H9 (cell line): ENCODE data around the gene CLK2. TPM values are rescaled to one million over a fixed set of nuclear protein-coding genes. Genes with fewer than 3 reads are reported as not detected.

Experiments used
- DNase-seq: peaks from one replicate; pipeline ENCODE4 v3.0.0-alpha.2; 2017
- H2AFZ ChIP-seq: one replicate; pipeline ENCODE4 v1.6.1; 2013; ENCODE audit warnings: mild to moderate bottlenecking, low read length, control low read depth, moderate library complexity
- H2AK5ac ChIP-seq: 2 replicates; pipeline ENCODE4 v1.6.1; 2013; ENCODE audit warnings: low read length, control low read depth, mixed read lengths; ENCODE audit not compliant: insufficient read length
- H2BK120ac ChIP-seq: one replicate; pipeline ENCODE4 v1.6.1; 2013; ENCODE audit warnings: low read depth, mild to moderate bottlenecking, low read length, control low read depth, inconsistent platforms; ENCODE audit not compliant: poor library complexity, severe bottlenecking
- H2BK12ac ChIP-seq: 2 replicates; pipeline ENCODE4 v1.6.1; 2013; ENCODE audit warnings: low read length, control low read depth, mixed read lengths, low read depth; ENCODE audit not compliant: insufficient read length
- H2BK15ac ChIP-seq: 2 replicates; pipeline ENCODE4 v1.6.1; 2013; ENCODE audit warnings: low read depth, low read length, control low read depth
- H2BK20ac ChIP-seq: one replicate; pipeline ENCODE4 v1.6.1; 2013; ENCODE audit warnings: low read depth, mild to moderate bottlenecking, low read length, control low read depth, inconsistent platforms; ENCODE audit not compliant: poor library complexity, severe bottlenecking
- H2BK5ac ChIP-seq: 2 replicates; pipeline ENCODE4 v1.6.1; 2013; ENCODE audit warnings: low read length, control low read depth, mixed read lengths; ENCODE audit not compliant: insufficient read length
- H3K14ac ChIP-seq: 2 replicates; pipeline ENCODE4 v1.6.1; 2013; ENCODE audit warnings: low read length, control low read depth; ENCODE audit not compliant: insufficient read depth
- H3K18ac ChIP-seq: 2 replicates; pipeline ENCODE4 v1.6.1; 2013; ENCODE audit warnings: low read depth, mild to moderate bottlenecking, mixed read lengths, low read length, control low read depth; ENCODE audit not compliant: insufficient read length
- H3K23ac ChIP-seq: 2 replicates; pipeline ENCODE4 v1.6.1; 2013; ENCODE audit warnings: low read length, control low read depth, mixed read lengths, low read depth; ENCODE audit not compliant: insufficient read length
- H3K23me2 ChIP-seq: 2 replicates; pipeline ENCODE4 v1.6.1; 2013; ENCODE audit warnings: low read depth, mild to moderate bottlenecking, mixed read lengths, low read length, control low read depth; ENCODE audit not compliant: insufficient read length, poor library complexity, severe bottlenecking
- H3K27ac ChIP-seq: 2 replicates; pipeline ENCODE4 v1.5.1; 2013; ENCODE audit warnings: low read length, control low read depth, mixed read lengths, low read depth; ENCODE audit not compliant: insufficient read length
- H3K27me3 ChIP-seq: 2 replicates; pipeline ENCODE4 v1.6.1; 2013; ENCODE audit warnings: low read length, control low read depth, inconsistent platforms; ENCODE audit not compliant: insufficient read depth
- H3K4ac ChIP-seq: 2 replicates; pipeline ENCODE4 v1.6.1; 2013; ENCODE audit warnings: low read depth, mild to moderate bottlenecking, control low read depth, inconsistent platforms, low read length, moderate library complexity
- H3K4me1 ChIP-seq: 2 replicates; pipeline ENCODE4 v1.6.1; 2013; ENCODE audit warnings: low read length, control low read depth, inconsistent platforms; ENCODE audit not compliant: insufficient read depth
- H3K4me2 ChIP-seq: 2 replicates; pipeline ENCODE4 v1.6.1; 2013; ENCODE audit warnings: low read length, control low read depth, mixed read lengths; ENCODE audit not compliant: insufficient read length, insufficient read depth
- H3K56ac ChIP-seq: 2 replicates; pipeline ENCODE4 v1.6.1; 2013; ENCODE audit warnings: low read depth, mild to moderate bottlenecking, mixed read lengths, low read length, control low read depth; ENCODE audit not compliant: insufficient read length
- H3K79me1 ChIP-seq: 2 replicates; pipeline ENCODE4 v1.6.1; 2013; ENCODE audit warnings: low read depth, mild to moderate bottlenecking, moderate library complexity, low read length, control low read depth, inconsistent platforms; ENCODE audit not compliant: insufficient read depth, poor library complexity, severe bottlenecking
- H3K79me2 ChIP-seq: 2 replicates; pipeline ENCODE4 v1.6.1; 2013; ENCODE audit warnings: low read length, control low read depth, inconsistent platforms; ENCODE audit not compliant: insufficient read depth
- H3K9ac ChIP-seq: 2 replicates; pipeline ENCODE4 v1.6.1; 2013; ENCODE audit warnings: low read length, control low read depth, mixed read lengths; ENCODE audit not compliant: insufficient read length; ENCODE audit errors: extremely low read depth
- H3K9me3 ChIP-seq: one replicate; pipeline ENCODE4 v1.6.1; 2013; ENCODE audit warnings: low read depth, low read length, inconsistent platforms; ENCODE audit not compliant: control insufficient read depth
- H3T11ph ChIP-seq: one replicate; pipeline ENCODE4 v1.6.1; 2013; ENCODE audit warnings: mild to moderate bottlenecking, low read length, control low read depth, inconsistent platforms
- H4K20me1 ChIP-seq: one replicate; pipeline ENCODE4 v1.6.1; 2013; ENCODE audit not compliant: control insufficient read depth, insufficient read length, insufficient read depth
- H4K5ac ChIP-seq: 2 replicates; pipeline ENCODE4 v1.6.1; 2013; ENCODE audit warnings: low read depth, mild to moderate bottlenecking, mixed read lengths, low read length, control low read depth; ENCODE audit not compliant: insufficient read length
- H4K8ac ChIP-seq: replicated peaks from 2 replicates; pipeline ENCODE4 v1.6.1; 2013; ENCODE audit warnings: low read length, control low read depth, mixed read lengths, low read depth; ENCODE audit not compliant: insufficient read length
- H4K91ac ChIP-seq: 2 replicates; pipeline ENCODE4 v1.6.1; 2013; ENCODE audit warnings: low read depth, mild to moderate bottlenecking, moderate library complexity, mixed read lengths, low read length, control low read depth; ENCODE audit not compliant: insufficient read length
- H3K27ac Mint-ChIP-seq, 3 experiments: 2 replicates in 2 of 3; 3 replicates in 1 of 3; pipeline ENCODE4 v1.8.0; 2020 to 2021; ENCODE audit warnings: mixed read lengths in 3 of 3, mild to moderate bottlenecking in 1 of 3, moderate library complexity in 1 of 3
- H3K27me3 Mint-ChIP-seq: 2 replicates; pipeline ENCODE4 v1.8.0; 2021; ENCODE audit warnings: low read depth, mild to moderate bottlenecking, moderate library complexity, mixed read lengths
- H3K36me3 Mint-ChIP-seq, 3 experiments: 2 replicates in 2 of 3; 3 replicates in 1 of 3; pipeline ENCODE4 v1.8.0; 2020 to 2021; ENCODE audit warnings: low read depth in 3 of 3, mixed read lengths in 3 of 3; ENCODE audit not compliant: insufficient read depth in 1 of 3
- H3K4me1 Mint-ChIP-seq, 2 experiments: 2 replicates each; pipeline ENCODE4 v1.8.0; 2020; ENCODE audit warnings: mixed read lengths in 2 of 2
- H3K4me3 Mint-ChIP-seq, 2 experiments: 2 replicates in 1 of 2; 3 replicates in 1 of 2; pipeline ENCODE4 v1.8.0; 2020 to 2021; ENCODE audit warnings: mild to moderate bottlenecking in 2 of 2, mixed read lengths in 2 of 2, moderate library complexity in 1 of 2
- H3K9me3 Mint-ChIP-seq, 2 experiments: 2 replicates in 1 of 2; 3 replicates in 1 of 2; pipeline ENCODE4 v1.8.0; 2020; ENCODE audit warnings: mild to moderate bottlenecking in 2 of 2, mixed read lengths in 2 of 2, moderate library complexity in 1 of 2
- WGBS: extraction: QIAGEN DNeasy Blood & Tissue Kit; methylation state at CpG from one replicate; pipeline ENCODE4 v1.1.7; 2013; ENCODE audit warnings: missing lambda C conversion rate, low lambda C conversion rate, mixed read lengths; ENCODE audit not compliant: insufficient read length; ENCODE audit errors: extremely low coverage; 5-methylcytosine and 5-hydroxymethylcytosine counted together
- total RNA-seq: library from RNA; stranded (reverse); gene quantifications from 2 replicates; pipeline ENCODE4 v1.2.1, GENCODE V29; 2021
- TF ChIP-seq, protein P1 (sequence below): fragments of 200-600 bp; sonication (generic); conservative IDR thresholded peaks from 3 replicates; pipeline ENCODE4 v1.8.0; 2021; ENCODE audit warnings: antibody characterized with exemption, mild to moderate bottlenecking

The CLK2 gene
- total RNA-seq, 1 experiment from 2014 or later: 77.5 TPM

DNA sequence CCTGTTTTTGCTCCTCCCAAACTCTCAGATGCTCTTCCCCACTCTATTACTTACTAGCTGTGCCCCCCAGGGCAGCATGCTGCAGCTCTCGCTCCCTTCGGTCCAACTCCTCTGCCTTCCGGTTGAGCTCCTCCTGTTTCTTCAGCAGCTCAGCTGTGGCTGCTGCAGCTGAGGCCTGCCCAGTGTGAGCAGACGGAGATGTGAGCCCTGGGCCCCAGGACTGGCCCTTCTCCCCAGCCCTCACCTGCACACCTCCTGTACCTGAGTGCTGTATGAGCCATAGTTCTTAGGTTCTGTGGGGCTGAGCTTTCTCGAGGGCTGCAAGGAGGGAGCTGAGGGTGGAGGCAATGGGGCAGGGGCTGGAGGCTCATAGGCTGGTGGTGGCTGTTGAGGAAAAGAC is 13.0 kb downstream of the CLK2 start:
- no peaks in the 10 kb centered on the region for H3K79me1 ChIP-seq
- DNase-seq: no peak
- H3K9ac ChIP-seq: no peak overlapping the region
- no peaks in the 10 kb centered on the region; a peak in 1 of 5 replicates for H3K9me3 Mint-ChIP-seq
- H3K14ac ChIP-seq: no peak overlapping the region
- H4K91ac ChIP-seq: no peak overlapping the region
- no peak overlapping the region for H2BK20ac ChIP-seq
- peaks cover 17% of the 10 kb centered on the region for H3K23me2 ChIP-seq
- H3K4me1 Mint-ChIP-seq: peaks cover 24% of the 10 kb centered on the region in 2 experiments
- H2AFZ ChIP-seq: no peak overlapping the region
- no peak overlapping the region for H3K4me2 ChIP-seq
- H3K27ac Mint-ChIP-seq: no peak overlapping the region
- TF ChIP-seq, protein P1, sequence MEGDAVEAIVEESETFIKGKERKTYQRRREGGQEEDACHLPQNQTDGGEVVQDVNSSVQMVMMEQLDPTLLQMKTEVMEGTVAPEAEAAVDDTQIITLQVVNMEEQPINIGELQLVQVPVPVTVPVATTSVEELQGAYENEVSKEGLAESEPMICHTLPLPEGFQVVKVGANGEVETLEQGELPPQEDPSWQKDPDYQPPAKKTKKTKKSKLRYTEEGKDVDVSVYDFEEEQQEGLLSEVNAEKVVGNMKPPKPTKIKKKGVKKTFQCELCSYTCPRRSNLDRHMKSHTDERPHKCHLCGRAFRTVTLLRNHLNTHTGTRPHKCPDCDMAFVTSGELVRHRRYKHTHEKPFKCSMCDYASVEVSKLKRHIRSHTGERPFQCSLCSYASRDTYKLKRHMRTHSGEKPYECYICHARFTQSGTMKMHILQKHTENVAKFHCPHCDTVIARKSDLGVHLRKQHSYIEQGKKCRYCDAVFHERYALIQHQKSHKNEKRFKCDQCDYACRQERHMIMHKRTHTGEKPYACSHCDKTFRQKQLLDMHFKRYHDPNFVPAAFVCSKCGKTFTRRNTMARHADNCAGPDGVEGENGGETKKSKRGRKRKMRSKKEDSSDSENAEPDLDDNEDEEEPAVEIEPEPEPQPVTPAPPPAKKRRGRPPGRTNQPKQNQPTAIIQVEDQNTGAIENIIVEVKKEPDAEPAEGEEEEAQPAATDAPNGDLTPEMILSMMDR: no peak
- no peak overlapping the region for H3K18ac ChIP-seq
- H3K23ac ChIP-seq: no peak overlapping the region
- no peaks in the 10 kb centered on the region for H3K9me3 ChIP-seq
- no peaks in the 10 kb centered on the region for H3K79me2 ChIP-seq
- no peak overlapping the region for H3K4ac ChIP-seq
- no peak overlapping the region for H2AK5ac ChIP-seq
- no peak overlapping the region for H2BK12ac ChIP-seq
- no peak overlapping the region for H3K56ac ChIP-seq
- H2BK15ac ChIP-seq: no peak overlapping the region
- H4K8ac ChIP-seq: no peak overlapping the region
- no peak overlapping the region for H2BK5ac ChIP-seq
- H3T11ph ChIP-seq: no peak overlapping the region
- H2BK120ac ChIP-seq: no peak overlapping the region
- H4K5ac ChIP-seq: no peak overlapping the region
- peaks cover 2% of the 10 kb centered on the region; the same call in 1 of the 2 replicates for H3K27me3 Mint-ChIP-seq
- 0 out of 2 replicates have a peak, but pooled peaks cover 3% of the 10 kb centered on the region for H3K4me1 ChIP-seq
- H3K36me3 Mint-ChIP-seq: peaks cover 24 to 66% (median 58%) of the 10 kb centered on the region in 3 experiments; a peak in 6 of 7 replicates
- H3K4me3 Mint-ChIP-seq: peak overlapping the region in 1 of 2 experiments; percentile 45; a peak in 1 of 5 replicates
- H4K20me1 ChIP-seq: no peaks in the 10 kb centered on the region
- no peaks in the 10 kb centered on the region for H3K27me3 ChIP-seq
- no CpG with 5 or more reads among the region's 5 CpGs for WGBS
- no peak overlapping the region for H3K27ac ChIP-seq
